ENCODE results near the gene CASZ1.

DNA sequence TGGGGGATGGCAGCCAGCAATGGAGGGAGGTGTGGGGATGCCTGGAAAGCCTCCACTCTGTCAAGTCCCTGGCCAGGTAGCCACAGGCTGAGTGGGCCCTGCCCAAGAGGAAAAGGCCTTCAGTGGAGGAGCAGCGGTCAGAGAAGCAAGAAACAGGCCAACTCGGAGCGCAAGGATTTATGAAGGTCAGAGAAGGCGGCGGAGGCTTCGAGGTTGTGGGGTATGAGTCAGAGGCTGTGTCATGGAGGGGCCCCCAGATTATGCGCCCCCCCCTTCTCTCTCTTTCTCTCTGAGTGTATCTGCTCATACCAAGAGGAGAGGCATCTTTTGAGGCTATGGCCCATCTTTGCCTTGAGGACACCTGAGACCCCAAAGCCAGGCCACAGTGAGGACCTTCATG is 99.5 kb downstream of the CASZ1 start:
- TF ChIP-seq, protein P1, sequence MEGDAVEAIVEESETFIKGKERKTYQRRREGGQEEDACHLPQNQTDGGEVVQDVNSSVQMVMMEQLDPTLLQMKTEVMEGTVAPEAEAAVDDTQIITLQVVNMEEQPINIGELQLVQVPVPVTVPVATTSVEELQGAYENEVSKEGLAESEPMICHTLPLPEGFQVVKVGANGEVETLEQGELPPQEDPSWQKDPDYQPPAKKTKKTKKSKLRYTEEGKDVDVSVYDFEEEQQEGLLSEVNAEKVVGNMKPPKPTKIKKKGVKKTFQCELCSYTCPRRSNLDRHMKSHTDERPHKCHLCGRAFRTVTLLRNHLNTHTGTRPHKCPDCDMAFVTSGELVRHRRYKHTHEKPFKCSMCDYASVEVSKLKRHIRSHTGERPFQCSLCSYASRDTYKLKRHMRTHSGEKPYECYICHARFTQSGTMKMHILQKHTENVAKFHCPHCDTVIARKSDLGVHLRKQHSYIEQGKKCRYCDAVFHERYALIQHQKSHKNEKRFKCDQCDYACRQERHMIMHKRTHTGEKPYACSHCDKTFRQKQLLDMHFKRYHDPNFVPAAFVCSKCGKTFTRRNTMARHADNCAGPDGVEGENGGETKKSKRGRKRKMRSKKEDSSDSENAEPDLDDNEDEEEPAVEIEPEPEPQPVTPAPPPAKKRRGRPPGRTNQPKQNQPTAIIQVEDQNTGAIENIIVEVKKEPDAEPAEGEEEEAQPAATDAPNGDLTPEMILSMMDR (IDR thresholded peaks at IDR 0.05; ENCODE audit: borderline replicate concordance, extremely low read depth, low read length, poor library complexity, severe bottlenecking): no peak
- no peak for TF ChIP-seq EZH2 (IDR thresholded peaks at IDR 0.05; ENCODE audit: borderline replicate concordance, low read depth, low read length, severe bottlenecking)

Data from DND-41 (cell line).